ENCODE results near the gene SHISA9. TPM values are rescaled to one million over a fixed set of nuclear protein-coding genes. Genes with fewer than 3 reads are reported as not detected.
"Not testable (repeated sequence)": the region's sequence is repeated elsewhere in the genome, so short reads cannot be mapped to it uniquely, and the experiment has no call there.

Gene SHISA9
- 0.06 TPM in 1 of 2 replicates, not detected in the other for total RNA-seq (2014; rRNA removed)
- Bru-seq, nascent RNA, result percentile 0 among the genes with signal in this experiment
- percentile 0 among the genes with signal in this experiment for BruChase-seq, experiment 1, labeled RNA remaining after a 6-hour chase
- percentile 0 among the genes with signal in this experiment for BruChase-seq, experiment 2, labeled RNA remaining after a 2-hour chase
- long read RNA-seq, result 0 reads

DNA sequence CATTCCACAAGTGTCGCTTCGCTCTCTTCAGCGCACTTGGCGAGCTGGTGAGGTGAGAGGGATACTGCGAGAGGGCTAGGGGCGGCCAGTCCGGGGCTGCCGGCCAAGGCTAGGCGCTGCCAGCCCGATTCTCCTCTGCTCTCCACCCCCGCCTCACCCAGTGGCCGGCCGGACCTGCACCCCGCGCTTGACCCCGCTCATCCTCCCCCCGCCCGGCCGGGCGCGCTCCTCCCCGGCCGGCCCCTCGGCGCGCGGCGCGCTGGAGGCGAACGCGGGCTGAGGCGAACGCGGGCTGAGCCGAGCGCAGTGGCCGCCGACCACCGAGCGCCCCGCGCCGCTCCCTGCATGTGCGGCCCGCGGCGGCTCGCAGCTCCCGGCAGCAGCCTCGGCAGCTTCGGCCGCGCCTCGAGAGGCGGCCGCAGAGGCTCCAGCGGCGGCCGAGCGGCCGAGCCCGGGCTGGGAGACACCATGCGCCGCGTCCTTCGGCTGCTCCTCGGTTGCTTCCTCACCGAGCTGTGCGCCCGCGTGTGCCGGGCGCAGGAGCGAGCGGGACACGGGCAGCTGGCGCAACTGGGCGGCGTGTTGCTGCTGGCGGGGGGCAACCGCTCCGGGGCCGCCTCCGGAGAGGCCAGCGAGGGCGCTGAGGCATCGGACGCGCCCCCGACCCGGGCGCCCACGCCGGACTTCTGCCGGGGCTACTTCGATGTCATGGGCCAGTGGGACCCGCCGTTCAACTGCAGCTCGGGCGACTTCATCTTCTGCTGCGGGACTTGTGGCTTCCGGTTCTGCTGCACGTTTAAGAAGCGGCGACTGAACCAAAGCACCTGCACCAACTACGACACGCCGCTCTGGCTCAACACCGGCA lies at the start of gene SHISA9:
Gene SHISA9, plus strand, starts transcription at position 2 of the 865 bp plus-strand sequence.
- Histone ChIP-seq H2AFZ (ENCODE audit: low read length) (no peak within 1 kb of the TSS), H3K4me3 (ENCODE audit: low read length) (no peak within 1 kb of the TSS), H3K9me2 (replicated peaks; ENCODE audit: low read length) (no peaks in the 10 kb centered on the region), H3F3A (ENCODE audit: low read length, unreplicated experiment) (no peaks in the 10 kb centered on the region), H3K4me2 (ENCODE audit: low read length) (no peak within 1 kb of the TSS), H3K27ac (ENCODE audit: low read length) (no peak within 1 kb of the TSS), H3K9me3 (ENCODE audit: low read length) (no peaks in the 10 kb centered on the region), H3K36me3 (ENCODE audit: low read depth, low read length) (no peaks in the 10 kb centered on the region), H4K20me1 (ENCODE audit: low read length) (no peaks in the 10 kb centered on the region), H3K79me2 (ENCODE audit: low read length) (no peaks in the 10 kb centered on the region), H3K9ac (ENCODE audit: low read length) (no peak within 1 kb of the TSS), H3K27me3 (ENCODE audit: low read length) (peaks cover 35% of the 10 kb centered on the region), H3K4me1 (ENCODE audit: insufficient read depth, low read length) (peaks cover 10% of the 10 kb centered on the region)
- BruUV-seq (replicated peaks), result no TSS peak
- ATAC-seq (no peak), DNase-seq (no peak)
- POLR2A ChIA-PET (ENCODE audit: unreplicated experiment), result no interaction called here
- no peak for TF ChIP-seq EZH2phosphoT487 (IDR thresholded peaks at IDR 0.05; ENCODE audit: borderline replicate concordance, low read length)
- no peak for TF ChIP-seq EZH2 (IDR thresholded peaks at IDR 0.05; ENCODE audit: low read length, unreplicated experiment)
- TF ChIP-seq, protein P1, sequence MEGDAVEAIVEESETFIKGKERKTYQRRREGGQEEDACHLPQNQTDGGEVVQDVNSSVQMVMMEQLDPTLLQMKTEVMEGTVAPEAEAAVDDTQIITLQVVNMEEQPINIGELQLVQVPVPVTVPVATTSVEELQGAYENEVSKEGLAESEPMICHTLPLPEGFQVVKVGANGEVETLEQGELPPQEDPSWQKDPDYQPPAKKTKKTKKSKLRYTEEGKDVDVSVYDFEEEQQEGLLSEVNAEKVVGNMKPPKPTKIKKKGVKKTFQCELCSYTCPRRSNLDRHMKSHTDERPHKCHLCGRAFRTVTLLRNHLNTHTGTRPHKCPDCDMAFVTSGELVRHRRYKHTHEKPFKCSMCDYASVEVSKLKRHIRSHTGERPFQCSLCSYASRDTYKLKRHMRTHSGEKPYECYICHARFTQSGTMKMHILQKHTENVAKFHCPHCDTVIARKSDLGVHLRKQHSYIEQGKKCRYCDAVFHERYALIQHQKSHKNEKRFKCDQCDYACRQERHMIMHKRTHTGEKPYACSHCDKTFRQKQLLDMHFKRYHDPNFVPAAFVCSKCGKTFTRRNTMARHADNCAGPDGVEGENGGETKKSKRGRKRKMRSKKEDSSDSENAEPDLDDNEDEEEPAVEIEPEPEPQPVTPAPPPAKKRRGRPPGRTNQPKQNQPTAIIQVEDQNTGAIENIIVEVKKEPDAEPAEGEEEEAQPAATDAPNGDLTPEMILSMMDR (conservative IDR thresholded peaks at IDR 0.05; ENCODE audit: low read depth, low read length), result no peak
- CTCF ChIA-PET, result no interaction called here
- intact Hi-C loops (cut with micrococcal nuclease), result no loop called here

DNA sequence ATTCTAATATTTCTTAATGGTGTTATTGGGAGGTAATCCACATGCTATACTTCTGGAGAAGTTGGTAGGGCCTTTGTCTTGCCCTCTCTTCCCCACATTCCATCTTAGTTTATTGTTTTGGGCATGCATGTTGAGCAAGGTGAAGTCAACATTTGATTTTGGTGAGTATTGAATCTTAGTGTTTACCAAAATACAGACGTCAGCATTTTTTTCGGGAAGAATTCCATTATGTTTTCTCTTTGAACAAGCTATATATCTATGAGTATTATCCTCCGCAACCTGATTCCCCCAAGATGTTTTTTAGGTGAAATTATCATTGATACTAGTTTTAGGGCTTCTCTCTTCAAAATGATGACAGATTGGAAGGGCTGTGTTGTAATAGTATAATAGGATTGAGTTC lies 47.4 kb upstream of the SHISA9 start:
- H3K9me3 ChIP-seq (ENCODE audit: low read length), result no peaks in the 10 kb centered on the region
- no peaks in the 10 kb centered on the region for H3K9me2 ChIP-seq (replicated peaks; ENCODE audit: low read length)
- no peaks in the 10 kb centered on the region for H3K4me1 ChIP-seq (ENCODE audit: insufficient read depth, low read length)
- BruUV-seq (replicated peaks), result no TSS peak
- no peaks in the 10 kb centered on the region for H3F3A ChIP-seq (ENCODE audit: low read length, unreplicated experiment)
- no peaks in the 10 kb centered on the region for H3K36me3 ChIP-seq (ENCODE audit: low read depth, low read length)
- H3K79me2 ChIP-seq (ENCODE audit: low read length), result no peaks in the 10 kb centered on the region
- intact Hi-C loops (cut with micrococcal nuclease), result no loop called here
- DNase-seq (no peak), ATAC-seq (no peak)
- no peak overlapping the region for H3K27ac ChIP-seq (ENCODE audit: low read length)
- peaks cover 10% of the 10 kb centered on the region; the same call in 1 of the 2 replicates for H3K27me3 ChIP-seq (ENCODE audit: low read length)
- no peak overlapping the region for H3K4me2 ChIP-seq (ENCODE audit: low read length)
- H3K4me3 ChIP-seq (ENCODE audit: low read length), result no peak overlapping the region
- TF ChIP-seq EZH2 (IDR thresholded peaks at IDR 0.05; ENCODE audit: low read length, unreplicated experiment) (no peak), EZH2phosphoT487 (IDR thresholded peaks at IDR 0.05; ENCODE audit: borderline replicate concordance, low read length) (no peak)
- TF ChIP-seq, protein P1 (conservative IDR thresholded peaks at IDR 0.05; ENCODE audit: low read depth, low read length), result no peak
- no peaks in the 10 kb centered on the region for H4K20me1 ChIP-seq (ENCODE audit: low read length)
- ChIA-PET POLR2A (ENCODE audit: unreplicated experiment) (no interaction called here), CTCF (no interaction called here)
- H2AFZ ChIP-seq (ENCODE audit: low read length), result no peak overlapping the region
- H3K9ac ChIP-seq (ENCODE audit: low read length), result no peak overlapping the region

DNA sequence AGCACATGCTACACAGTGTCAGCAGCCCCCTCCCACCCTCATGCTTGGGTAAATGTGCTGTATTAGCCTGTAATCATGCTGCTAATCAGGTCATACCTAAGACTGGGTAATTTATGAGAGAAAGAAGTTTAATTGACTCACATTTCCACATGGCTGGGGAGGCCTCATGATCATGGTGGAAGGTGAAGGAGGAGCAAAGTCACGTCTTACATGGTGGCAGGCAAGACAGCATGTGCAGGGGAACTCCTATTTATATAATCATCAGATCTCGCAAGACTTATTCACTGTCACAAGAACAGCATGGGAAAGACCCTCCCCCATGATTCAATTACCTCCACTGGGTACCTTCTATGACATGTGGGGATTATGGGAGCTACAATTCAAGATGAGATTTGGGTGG lies 44.0 kb upstream of the SHISA9 start:
- CTCF ChIA-PET; H3K9me2 ChIP-seq (replicated peaks; ENCODE audit: low read length); intact Hi-C loops (cut with micrococcal nuclease); H3K79me2 ChIP-seq (ENCODE audit: low read length); DNase-seq; H3K27me3 ChIP-seq (ENCODE audit: low read length); H2AFZ ChIP-seq (ENCODE audit: low read length); ATAC-seq; H3K36me3 ChIP-seq (ENCODE audit: low read depth, low read length); H3F3A ChIP-seq (ENCODE audit: low read length, unreplicated experiment); H4K20me1 ChIP-seq (ENCODE audit: low read length); H3K9me3 ChIP-seq (ENCODE audit: low read length); H3K9ac ChIP-seq (ENCODE audit: low read length); H3K4me3 ChIP-seq (ENCODE audit: low read length); H3K27ac ChIP-seq (ENCODE audit: low read length); BruUV-seq (replicated peaks); H3K4me1 ChIP-seq (ENCODE audit: insufficient read depth, low read length); POLR2A ChIA-PET (ENCODE audit: unreplicated experiment); H3K4me2 ChIP-seq (ENCODE audit: low read length): not testable (repeated sequence)
